Measurements from ENCODE around the gene DELE1. TPM values are rescaled to one million over a fixed set of nuclear protein-coding genes. Genes with fewer than 3 reads are reported as not detected.

DELE1 gene
- total and polyA plus RNA-seq, 2 donors (not counting 1 experiment from before 2014, with no cell fraction given), result 38.6 to 40.5 TPM

DNA sequence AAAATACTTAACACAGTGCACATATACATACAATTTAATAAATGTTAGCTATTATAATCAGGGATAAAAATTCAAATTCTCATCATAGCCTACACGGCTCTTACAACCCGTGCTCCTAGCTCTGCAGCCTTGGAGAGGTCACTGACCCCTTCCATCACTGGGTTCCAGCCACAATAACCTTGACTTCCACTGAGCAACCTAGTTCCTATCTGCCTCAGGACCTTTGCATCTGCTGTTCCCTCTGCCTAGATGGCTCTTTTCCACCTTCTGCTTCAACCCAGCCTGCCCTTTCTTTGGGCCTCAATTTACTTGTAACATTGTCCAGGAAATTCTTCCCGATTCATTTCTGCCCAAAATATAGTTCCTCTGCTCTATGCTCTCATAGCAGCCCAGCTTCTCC, 8.9 kb upstream of the DELE1 start:
- H3K9me3 ChIP-seq (ENCODE audit: control insufficient read depth, insufficient read depth, low read depth, low read length), result no peaks in the 10 kb centered on the region
- H4K20me1 ChIP-seq (ENCODE audit: control insufficient read depth, extremely low read depth, insufficient read depth, low read length), result no peaks in the 10 kb centered on the region
- no peaks in the 10 kb centered on the region for H3K36me3 ChIP-seq (ENCODE audit: control insufficient read depth, insufficient read depth, low read length)
- no peaks in the 10 kb centered on the region for H3K79me2 ChIP-seq (ENCODE audit: control insufficient read depth, insufficient read depth, low read length)
- no peak for DNase-seq (ENCODE audit: low read depth in 2 of 2)
- H3K4me2 ChIP-seq (ENCODE audit: extremely low read depth, insufficient read depth, low read length), result no peak overlapping the region
- no peak overlapping the region for H3K9ac ChIP-seq (ENCODE audit: insufficient read depth, low read length)
- peaks cover 5% of the 10 kb centered on the region for H3K27me3 ChIP-seq (ENCODE audit: control insufficient read depth, insufficient read depth, low read length)
- H2AFZ ChIP-seq (ENCODE audit: low read length), result no peak overlapping the region
- no peak overlapping the region for H3K4me3 ChIP-seq (replicated peaks in 1 of 4; ENCODE audit: control extremely low read depth in 1 of 4, insufficient read depth in 1 of 4, low read depth in 3 of 4, low read length in 4 of 4)
- TF ChIP-seq, protein P1, sequence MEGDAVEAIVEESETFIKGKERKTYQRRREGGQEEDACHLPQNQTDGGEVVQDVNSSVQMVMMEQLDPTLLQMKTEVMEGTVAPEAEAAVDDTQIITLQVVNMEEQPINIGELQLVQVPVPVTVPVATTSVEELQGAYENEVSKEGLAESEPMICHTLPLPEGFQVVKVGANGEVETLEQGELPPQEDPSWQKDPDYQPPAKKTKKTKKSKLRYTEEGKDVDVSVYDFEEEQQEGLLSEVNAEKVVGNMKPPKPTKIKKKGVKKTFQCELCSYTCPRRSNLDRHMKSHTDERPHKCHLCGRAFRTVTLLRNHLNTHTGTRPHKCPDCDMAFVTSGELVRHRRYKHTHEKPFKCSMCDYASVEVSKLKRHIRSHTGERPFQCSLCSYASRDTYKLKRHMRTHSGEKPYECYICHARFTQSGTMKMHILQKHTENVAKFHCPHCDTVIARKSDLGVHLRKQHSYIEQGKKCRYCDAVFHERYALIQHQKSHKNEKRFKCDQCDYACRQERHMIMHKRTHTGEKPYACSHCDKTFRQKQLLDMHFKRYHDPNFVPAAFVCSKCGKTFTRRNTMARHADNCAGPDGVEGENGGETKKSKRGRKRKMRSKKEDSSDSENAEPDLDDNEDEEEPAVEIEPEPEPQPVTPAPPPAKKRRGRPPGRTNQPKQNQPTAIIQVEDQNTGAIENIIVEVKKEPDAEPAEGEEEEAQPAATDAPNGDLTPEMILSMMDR (conservative IDR thresholded peaks at IDR 0.05 in 1 of 2, IDR thresholded peaks at IDR 0.05 in 1 of 2; ENCODE audit: low read depth in 1 of 2, low read length in 2 of 2), result no peak
- no peak for TF ChIP-seq EZH2 (IDR thresholded peaks at IDR 0.05; ENCODE audit: low read length, missing control alignments)
- H3K27ac ChIP-seq (ENCODE audit: insufficient read depth, low read length), result no peak overlapping the region
- H3K4me1 ChIP-seq (ENCODE audit: control insufficient read depth, extremely low read depth, insufficient read depth, low read length), result peaks cover 3% of the 10 kb centered on the region

DNA sequence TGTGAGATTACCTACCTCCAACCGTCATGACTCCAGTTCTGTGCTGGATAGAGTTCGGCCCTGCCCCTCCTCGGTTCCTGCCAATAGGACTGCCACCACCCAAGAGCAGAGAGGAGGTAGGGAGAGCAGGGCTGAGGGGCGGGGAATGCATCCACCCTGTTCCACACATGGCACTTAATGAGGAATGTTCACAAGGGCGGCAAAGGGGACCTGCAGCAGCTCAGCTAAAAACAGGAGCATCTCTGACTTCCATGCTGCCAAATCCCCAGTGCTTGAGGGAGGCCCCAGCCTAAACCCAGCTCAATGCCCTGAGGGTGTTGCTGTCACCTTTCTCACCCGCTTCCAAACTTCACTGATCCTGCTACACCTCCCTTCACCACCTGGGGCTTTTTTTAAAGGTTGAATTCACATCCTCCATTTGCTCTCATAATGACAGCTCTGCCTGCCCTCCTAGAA, 7.8 kb upstream of the DELE1 start:
- no peak overlapping the region for H3K4me3 ChIP-seq (replicated peaks in 1 of 4; ENCODE audit: control extremely low read depth in 1 of 4, insufficient read depth in 1 of 4, low read depth in 3 of 4, low read length in 4 of 4)
- H3K36me3 ChIP-seq (ENCODE audit: control insufficient read depth, insufficient read depth, low read length), result no peaks in the 10 kb centered on the region
- H3K9ac ChIP-seq (ENCODE audit: insufficient read depth, low read length), result no peak overlapping the region
- H3K27me3 ChIP-seq (ENCODE audit: control insufficient read depth, insufficient read depth, low read length), result peaks cover 5% of the 10 kb centered on the region
- no peak overlapping the region for H2AFZ ChIP-seq (ENCODE audit: low read length)
- H3K4me2 ChIP-seq (ENCODE audit: extremely low read depth, insufficient read depth, low read length), result no peak overlapping the region
- H3K79me2 ChIP-seq (ENCODE audit: control insufficient read depth, insufficient read depth, low read length), result no peaks in the 10 kb centered on the region
- peaks cover 3% of the 10 kb centered on the region for H3K4me1 ChIP-seq (ENCODE audit: control insufficient read depth, extremely low read depth, insufficient read depth, low read length)
- no peak for DNase-seq (ENCODE audit: low read depth in 2 of 2)
- H3K9me3 ChIP-seq (ENCODE audit: control insufficient read depth, insufficient read depth, low read depth, low read length), result no peaks in the 10 kb centered on the region
- no peak for TF ChIP-seq EZH2 (IDR thresholded peaks at IDR 0.05; ENCODE audit: low read length, missing control alignments)
- TF ChIP-seq, protein P1 (conservative IDR thresholded peaks at IDR 0.05 in 1 of 2, IDR thresholded peaks at IDR 0.05 in 1 of 2; ENCODE audit: low read depth in 1 of 2, low read length in 2 of 2), result no peak
- H3K27ac ChIP-seq (ENCODE audit: insufficient read depth, low read length), result no peak overlapping the region
- no peaks in the 10 kb centered on the region for H4K20me1 ChIP-seq (ENCODE audit: control insufficient read depth, extremely low read depth, insufficient read depth, low read length)

DNA sequence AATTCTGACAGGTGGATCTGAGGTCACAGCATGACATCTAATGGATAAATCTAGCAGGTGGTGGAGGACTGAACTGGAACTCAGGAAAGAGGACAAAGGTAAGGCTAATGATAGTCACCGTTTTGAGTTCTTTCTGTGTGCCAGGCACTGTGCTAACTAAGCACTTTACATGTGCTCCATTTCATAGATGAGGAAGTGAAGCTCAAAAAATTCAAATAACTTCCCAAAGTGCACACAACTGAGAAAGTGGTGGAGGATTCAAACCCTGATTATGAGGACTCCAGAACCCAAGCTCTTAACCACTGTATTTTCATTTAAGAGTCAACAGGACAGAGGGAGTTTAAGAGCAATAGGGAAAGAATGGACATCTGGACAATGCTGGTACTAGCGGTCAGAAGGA, 7.1 kb upstream of the DELE1 start:
- no peak overlapping the region for H2AFZ ChIP-seq (ENCODE audit: low read length)
- H3K79me2 ChIP-seq (ENCODE audit: control insufficient read depth, insufficient read depth, low read length), result no peaks in the 10 kb centered on the region
- H3K36me3 ChIP-seq (ENCODE audit: control insufficient read depth, insufficient read depth, low read length), result no peaks in the 10 kb centered on the region
- no peak for DNase-seq (ENCODE audit: low read depth in 2 of 2)
- TF ChIP-seq, protein P1 (conservative IDR thresholded peaks at IDR 0.05 in 1 of 2, IDR thresholded peaks at IDR 0.05 in 1 of 2; ENCODE audit: low read depth in 1 of 2, low read length in 2 of 2), result no peak
- no peak for TF ChIP-seq EZH2 (IDR thresholded peaks at IDR 0.05; ENCODE audit: low read length, missing control alignments)
- H3K9ac ChIP-seq (ENCODE audit: insufficient read depth, low read length), result no peak overlapping the region
- H4K20me1 ChIP-seq (ENCODE audit: control insufficient read depth, extremely low read depth, insufficient read depth, low read length), result no peaks in the 10 kb centered on the region
- peaks cover 5% of the 10 kb centered on the region for H3K27me3 ChIP-seq (ENCODE audit: control insufficient read depth, insufficient read depth, low read length)
- H3K27ac ChIP-seq (ENCODE audit: insufficient read depth, low read length), result no peak overlapping the region
- H3K4me2 ChIP-seq (ENCODE audit: extremely low read depth, insufficient read depth, low read length), result no peak overlapping the region
- H3K4me3 ChIP-seq (replicated peaks in 1 of 4; ENCODE audit: control extremely low read depth in 1 of 4, insufficient read depth in 1 of 4, low read depth in 3 of 4, low read length in 4 of 4), result no peak overlapping the region
- H3K4me1 ChIP-seq (ENCODE audit: control insufficient read depth, extremely low read depth, insufficient read depth, low read length), result peaks cover 3% of the 10 kb centered on the region
- no peaks in the 10 kb centered on the region for H3K9me3 ChIP-seq (ENCODE audit: control insufficient read depth, insufficient read depth, low read depth, low read length)

All from fibroblast of lung (primary cell).